Left renal cortex interstitium (tissue), 4 donors: ENCODE data around the gene TIMM8A. TPM values are rescaled to one million over a fixed set of nuclear protein-coding genes. Genes with fewer than 3 reads are reported as not detected.

Source experiments
- DNase-seq, 4 donors: peaks; one replicate each; pipeline ENCODE4 v3.0.0-alpha.2; 2013; ENCODE audit warnings: low read depth in 4 of 4, low spot score in 2 of 4, missing footprints in 1 of 4
- polyA plus RNA-seq, 4 donors: library from polyadenylated mRNA; unstranded; fragments of 120-200 nt; gene quantifications; one replicate each; pipeline ENCODE4 v1.2.1, GENCODE V29; 2013; ENCODE audit not compliant: insufficient read length in 4 of 4

TIMM8A gene
- 10 to 100 TPM; 17.9 to 22.4 (median 19.2) TPM for polyA plus RNA-seq

GRCh38 chrX:101348452-101349192 lies at the start of gene TIMM8A:
Gene TIMM8A, minus strand, starts transcription at chrX:101348742. Its CDS starts 78 bp downstream, at chrX:101348664.
- peak; percentile 36 to 52 (median 48) for DNase-seq

DNA sequence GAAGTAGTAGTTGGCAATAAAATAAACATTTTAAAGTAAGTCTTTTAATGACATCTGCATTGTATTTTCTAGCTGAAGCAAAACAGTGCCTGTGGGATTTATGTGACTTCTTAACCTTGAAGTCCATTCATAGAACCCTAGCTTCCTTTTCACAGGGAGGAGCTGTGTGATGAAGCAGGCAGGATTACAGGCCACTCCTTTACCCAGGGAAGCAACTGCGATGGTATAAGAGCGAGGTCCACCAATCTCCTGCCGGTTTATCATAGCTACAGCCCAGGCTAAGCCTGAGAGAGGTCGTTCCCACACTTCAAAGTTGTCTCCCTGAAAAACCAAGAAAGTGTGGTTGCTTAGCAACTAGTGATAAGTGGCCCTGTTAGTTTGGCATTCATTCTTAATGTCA lies 49.2 kb upstream of the TIMM8A start:
- DNase-seq: no peak

DNA sequence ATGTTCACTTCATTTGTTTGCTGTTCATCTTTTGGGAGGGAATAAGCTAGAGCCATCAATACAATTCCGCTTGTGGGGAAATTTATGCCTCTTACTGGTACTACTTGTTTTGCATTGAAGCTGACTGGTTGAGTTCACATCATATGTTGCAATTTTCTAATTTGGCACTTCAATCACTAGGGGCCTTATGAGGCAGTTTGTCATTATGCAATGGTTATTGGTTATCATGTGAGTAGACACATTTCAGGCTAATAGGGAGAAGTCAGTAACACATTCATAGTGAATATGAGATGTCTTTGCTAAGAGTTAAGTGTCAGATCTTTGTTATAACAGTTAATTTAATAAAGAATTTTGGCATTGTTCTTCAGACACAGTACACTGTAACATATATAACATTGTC lies 47.2 kb upstream of the TIMM8A start:
- DNase-seq: no peak

GRCh38 chrX:101394372-101394771 lies 45.8 kb upstream of the TIMM8A start:
- DNase-seq: no peak

DNA sequence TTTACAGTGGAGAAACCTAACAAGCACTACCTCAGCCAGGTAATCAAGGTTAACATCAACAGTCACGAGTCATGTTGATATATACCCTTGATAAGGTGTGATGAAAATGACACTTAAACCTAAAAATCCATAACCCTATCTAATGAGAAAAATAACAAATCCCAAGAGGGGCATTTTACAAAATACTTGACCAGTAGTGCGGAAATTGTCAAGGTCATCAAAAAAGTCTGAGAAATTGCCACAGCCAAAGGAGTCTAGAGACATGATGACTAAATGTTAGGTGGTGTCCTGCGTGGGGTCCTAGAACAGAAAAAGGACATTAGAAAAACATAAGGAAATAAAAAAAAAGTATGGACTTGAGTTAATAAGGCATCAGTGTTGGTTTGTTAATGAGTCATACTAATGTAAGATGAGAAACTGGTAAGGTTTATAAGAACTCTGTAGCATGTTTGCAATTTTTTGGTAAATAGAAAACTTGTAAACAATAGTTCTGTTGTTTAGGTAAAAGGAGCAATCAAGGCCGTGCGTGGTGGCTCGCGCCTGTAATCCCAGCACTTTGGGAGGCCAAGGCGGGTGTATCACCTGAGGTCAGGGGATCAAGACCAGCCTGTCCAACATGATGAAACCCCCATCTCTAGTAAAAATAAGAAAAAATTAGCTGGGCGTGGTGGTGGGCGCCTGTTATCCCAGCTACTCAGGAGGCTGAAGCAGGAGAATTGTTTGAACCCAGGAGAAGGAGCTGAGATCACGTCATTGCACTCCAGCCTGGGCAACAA lies 45.2 kb upstream of the TIMM8A start:
- DNase-seq: no peak

GRCh38 chrX:101391831-101392230 lies 43.3 kb upstream of the TIMM8A start:
- no peak for DNase-seq

- peak in 3 of 4 donors; percentile 55 to 82 (median 58) for DNase-seq
Measured at GRCh38 chrX:101390664-101391525, 42.4 kb upstream of the TIMM8A start, which contains the start of gene RPL36A. Gene RPL36A, plus strand, starts transcription at chrX:101391011. Its CDS starts 33 bp downstream, at chrX:101391044.

- DNase-seq: no peak
Measured at GRCh38 chrX:101388604-101389003, 40.1 kb upstream of the TIMM8A start.

DNA sequence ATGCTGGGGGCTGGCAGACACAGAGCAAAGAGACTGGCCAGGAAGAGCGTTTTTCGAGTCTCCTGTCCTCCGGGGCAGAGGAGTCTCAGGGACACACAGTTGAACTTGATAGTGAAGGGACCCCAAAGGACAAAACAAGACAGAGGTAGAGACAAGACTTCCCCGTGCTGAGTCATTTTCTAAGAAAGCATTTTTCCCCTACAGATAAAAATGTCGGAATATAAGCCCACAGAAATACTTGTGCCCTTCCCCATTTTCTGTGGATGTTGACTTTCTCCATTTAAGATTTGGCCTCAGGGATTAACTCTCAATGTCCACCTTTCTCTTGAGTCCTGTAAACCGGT lies 38.0 kb upstream of the TIMM8A start:
- DNase-seq: no peak

- no peak for DNase-seq
Measured at GRCh38 chrX:101385795-101386541, 37.4 kb upstream of the TIMM8A start, which contains the start of gene BTK. Gene BTK, minus strand, starts transcription at chrX:101386191. Its CDS starts 10,907 bp downstream, at chrX:101375284.

GRCh38 chrX:101385026-101385684 lies 36.6 kb upstream of the TIMM8A start:
- DNase-seq: no peak

- DNase-seq: no peak
Measured at GRCh38 chrX:101383679-101384205, 35.2 kb upstream of the TIMM8A start.

GRCh38 chrX:101377547-101377946 lies 29.0 kb upstream of the TIMM8A start:
- DNase-seq: no peak

DNA sequence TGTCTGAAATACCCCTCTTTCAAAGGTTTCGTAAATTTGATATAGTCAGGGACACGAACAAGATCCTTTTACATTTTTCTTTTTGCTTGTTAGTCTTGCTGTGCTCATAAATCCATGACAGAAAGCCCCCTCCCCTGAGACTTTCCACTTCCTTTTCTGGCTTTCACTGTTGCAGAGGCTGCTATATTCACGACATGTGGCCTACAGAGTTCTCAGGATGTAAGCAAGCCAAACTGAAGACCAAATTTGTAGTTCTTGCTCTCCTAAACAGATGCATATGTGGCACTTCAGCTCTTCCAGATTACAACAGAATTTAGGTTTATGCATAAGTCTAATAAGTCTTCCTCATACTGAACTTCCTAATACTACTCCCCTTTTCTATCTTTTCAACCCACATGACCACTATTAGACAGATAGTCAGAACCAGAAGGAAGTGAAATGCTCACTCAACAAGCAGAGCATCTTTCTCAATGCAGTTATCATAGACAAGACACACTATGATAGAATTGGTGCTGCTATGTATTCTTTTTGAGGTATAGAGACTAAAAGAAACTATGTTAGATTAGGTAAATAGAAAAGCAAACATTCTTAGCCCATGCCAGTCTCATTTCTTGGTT lies 22.5 kb upstream of the TIMM8A start:
- DNase-seq: no peak

DNA sequence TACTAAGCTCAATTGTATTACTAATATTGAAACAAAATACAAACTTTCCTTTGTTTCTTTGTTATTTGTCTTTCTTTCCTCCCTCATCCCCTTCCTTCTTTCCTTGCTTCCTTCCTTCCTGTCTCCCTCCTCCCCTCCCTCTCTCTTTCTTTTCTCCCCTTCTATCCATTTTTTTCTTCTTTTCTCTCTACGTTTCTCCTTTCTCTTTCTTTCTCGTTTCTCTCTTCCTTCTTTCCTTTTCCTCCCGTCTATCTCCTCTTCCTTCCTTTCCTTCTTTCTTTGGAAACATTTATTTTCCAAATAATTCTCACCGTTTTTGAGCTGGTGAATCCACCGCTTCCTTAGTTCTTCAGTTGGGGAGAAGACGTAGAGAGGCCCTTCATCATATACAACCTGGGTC lies 21.1 kb upstream of the TIMM8A start:
- no peak for DNase-seq

DNA sequence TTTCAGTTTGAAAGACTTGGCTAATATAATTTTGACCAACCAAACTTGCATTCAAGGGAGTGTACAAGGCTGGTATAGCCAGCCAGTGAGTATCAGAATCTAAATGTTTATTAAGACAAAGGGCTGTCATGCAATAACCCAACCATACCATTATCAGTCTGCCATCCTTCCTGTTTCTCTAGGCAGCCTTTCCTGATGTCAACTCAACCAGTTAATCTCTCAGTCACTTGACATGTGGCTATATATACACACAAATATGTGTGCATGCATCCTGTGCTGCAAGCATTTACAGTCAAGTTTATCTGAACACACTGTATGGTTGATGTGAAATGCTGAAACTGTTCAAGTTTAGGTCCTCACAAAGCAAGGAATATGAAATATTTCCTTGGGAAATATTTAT lies 20.3 kb upstream of the TIMM8A start:
- no peak for DNase-seq

DNA sequence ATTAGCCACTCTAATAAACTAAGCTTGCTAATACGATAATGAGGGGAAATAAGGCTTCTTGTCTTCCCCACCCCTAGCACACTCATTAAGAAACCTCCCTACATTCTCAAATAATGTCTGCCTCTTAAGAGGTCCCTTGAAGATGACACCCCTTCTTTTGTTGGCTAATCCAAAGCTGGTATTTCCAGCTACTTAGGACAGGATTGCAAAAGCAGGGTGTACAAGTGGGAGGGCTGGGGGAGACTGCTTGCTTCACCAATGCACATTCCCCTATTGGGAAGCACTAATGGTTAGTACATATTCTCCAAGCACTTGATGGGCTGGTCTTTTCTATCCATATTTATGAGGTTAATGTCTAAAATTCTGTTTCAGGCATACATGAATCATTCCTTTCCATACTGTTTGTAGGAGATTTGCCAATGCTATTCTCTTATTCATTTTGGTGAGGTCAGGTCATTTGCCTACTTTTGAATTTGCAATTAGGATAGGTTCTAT lies 16.8 kb upstream of the TIMM8A start:
- no peak for DNase-seq

DNA sequence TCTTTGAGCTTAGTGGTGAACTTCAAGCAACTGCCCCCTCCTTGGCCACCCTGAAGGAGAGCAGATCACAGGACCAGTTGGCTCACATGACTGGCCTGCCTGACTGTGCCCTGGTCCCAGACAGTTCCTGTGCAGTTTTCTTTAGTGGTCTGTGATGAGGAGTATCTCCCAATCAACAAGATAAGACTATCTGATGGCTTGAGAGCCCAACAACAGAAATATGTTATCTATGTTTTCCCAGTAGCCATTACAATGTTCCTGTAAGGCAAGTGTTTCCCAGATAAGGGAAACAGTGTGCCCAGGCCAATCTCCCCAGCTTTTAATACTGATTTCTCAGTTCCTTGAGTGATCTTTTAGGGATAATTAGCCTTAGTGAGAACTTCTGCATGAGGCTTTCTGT lies 14.2 kb upstream of the TIMM8A start:
- no peak for DNase-seq

DNA sequence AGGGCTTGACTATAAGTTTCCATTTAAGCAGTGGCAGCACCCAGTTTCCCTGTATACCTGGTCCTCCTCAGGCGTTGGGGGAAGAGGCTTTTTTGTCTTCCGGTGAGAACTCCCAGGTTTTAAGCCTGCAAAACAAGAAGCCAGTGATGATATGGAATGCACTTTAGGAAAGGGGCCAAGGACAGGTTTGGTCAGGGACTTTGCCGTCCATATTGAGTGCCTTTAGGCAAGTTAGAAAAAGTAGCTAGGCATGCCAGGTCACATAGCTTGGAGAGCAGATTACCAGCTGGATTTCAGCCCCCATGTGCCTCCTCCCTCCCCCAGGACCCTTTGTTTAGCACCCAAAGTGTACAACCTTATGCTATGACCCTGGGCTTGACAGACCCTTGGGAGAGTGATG lies 13.6 kb upstream of the TIMM8A start:
- no peak for DNase-seq
